ENCODE results near the gene VANGL1. TPM values are rescaled to one million over a fixed set of nuclear protein-coding genes. Genes with fewer than 3 reads are reported as not detected.

Gene VANGL1
- total RNA-seq, 1 donor from 2014 or later = 22.9 TPM

- H3K4me1 Mint-ChIP-seq (ENCODE audit: low read depth) = peaks cover 14% of the 10 kb centered on the region
- no peak for TF ChIP-seq CTCF (IDR thresholded peaks at IDR 0.05; ENCODE audit: unreplicated experiment)
- H3K4me3 Mint-ChIP-seq (ENCODE audit: low read depth) = no peak overlapping the region
- H3K27me3 Mint-ChIP-seq = no peaks in the 10 kb centered on the region
- H3K9me3 Mint-ChIP-seq (ENCODE audit: low read depth) = no peaks in the 10 kb centered on the region
- H3K36me3 Mint-ChIP-seq (ENCODE audit: insufficient read depth) = peaks cover 16% of the 10 kb centered on the region
- no peak for DNase-seq (ENCODE audit: low spot score, unreplicated experiment)
- no peak overlapping the region for H3K27ac Mint-ChIP-seq
Observed at GRCh38 chr1:115692224-115692623, 50.5 kb downstream of the VANGL1 start.

GRCh38 chr1:115694805-115695204 is 53.0 kb downstream of the VANGL1 start:
- Mint-ChIP-seq H3K4me3 (ENCODE audit: low read depth) (no peak overlapping the region), H3K9me3 (ENCODE audit: low read depth) (no peaks in the 10 kb centered on the region), H3K36me3 (ENCODE audit: insufficient read depth) (peaks cover 12% of the 10 kb centered on the region), H3K4me1 (ENCODE audit: low read depth) (peaks cover 20% of the 10 kb centered on the region), H3K27ac (no peak overlapping the region), H3K27me3 (no peaks in the 10 kb centered on the region)
- TF ChIP-seq CTCF (IDR thresholded peaks at IDR 0.05; ENCODE audit: unreplicated experiment) = no peak
- no peak for DNase-seq (ENCODE audit: low spot score, unreplicated experiment)

GRCh38 chr1:115697619-115698018 is 55.8 kb downstream of the VANGL1 start:
- DNase-seq (ENCODE audit: low spot score, unreplicated experiment) = no peak
- H3K27ac Mint-ChIP-seq = no peak overlapping the region
- H3K27me3 Mint-ChIP-seq = no peaks in the 10 kb centered on the region
- no peak for TF ChIP-seq CTCF (IDR thresholded peaks at IDR 0.05; ENCODE audit: unreplicated experiment)
- H3K4me3 Mint-ChIP-seq (ENCODE audit: low read depth) = no peak overlapping the region
- peaks cover 2% of the 10 kb centered on the region for H3K36me3 Mint-ChIP-seq (ENCODE audit: insufficient read depth)
- H3K4me1 Mint-ChIP-seq (ENCODE audit: low read depth) = peaks cover 20% of the 10 kb centered on the region
- no peaks in the 10 kb centered on the region for H3K9me3 Mint-ChIP-seq (ENCODE audit: low read depth)

DNA sequence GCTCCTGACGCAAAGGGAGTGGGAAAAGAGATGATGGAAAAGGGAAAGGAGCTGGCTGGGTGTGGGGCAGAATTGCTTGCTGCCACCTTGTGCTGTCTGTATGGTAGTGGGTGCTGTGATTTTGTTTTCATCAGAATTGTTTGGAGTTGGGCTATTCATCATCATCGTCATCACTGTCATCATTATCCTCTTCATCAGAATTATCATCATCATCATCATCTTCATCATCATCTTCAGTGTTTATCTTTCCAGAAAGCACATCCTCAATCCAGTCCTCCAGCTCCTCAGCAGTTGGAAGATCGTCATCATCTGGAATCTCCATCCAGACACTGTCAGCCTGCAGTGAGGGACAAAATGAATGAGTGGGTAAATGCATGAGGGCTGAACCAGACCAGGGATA is 59.3 kb downstream of the VANGL1 start:
- no peak for DNase-seq (ENCODE audit: low spot score, unreplicated experiment)
- H3K4me3 Mint-ChIP-seq (ENCODE audit: low read depth) = no peak overlapping the region
- no peaks in the 10 kb centered on the region for H3K36me3 Mint-ChIP-seq (ENCODE audit: insufficient read depth)
- H3K9me3 Mint-ChIP-seq (ENCODE audit: low read depth) = no peaks in the 10 kb centered on the region
- H3K4me1 Mint-ChIP-seq (ENCODE audit: low read depth) = peaks cover 7% of the 10 kb centered on the region
- no peaks in the 10 kb centered on the region for H3K27me3 Mint-ChIP-seq
- H3K27ac Mint-ChIP-seq = no peak overlapping the region
- no peak for TF ChIP-seq CTCF (IDR thresholded peaks at IDR 0.05; ENCODE audit: unreplicated experiment)

- H3K27me3 Mint-ChIP-seq = no peaks in the 10 kb centered on the region
- H3K36me3 Mint-ChIP-seq (ENCODE audit: insufficient read depth) = no peaks in the 10 kb centered on the region
- no peaks in the 10 kb centered on the region for H3K9me3 Mint-ChIP-seq (ENCODE audit: low read depth)
- no peak overlapping the region for H3K4me3 Mint-ChIP-seq (ENCODE audit: low read depth)
- no peak for DNase-seq (ENCODE audit: low spot score, unreplicated experiment)
- no peak for TF ChIP-seq CTCF (IDR thresholded peaks at IDR 0.05; ENCODE audit: unreplicated experiment)
- H3K4me1 Mint-ChIP-seq (ENCODE audit: low read depth) = peaks cover 13% of the 10 kb centered on the region
- no peak overlapping the region for H3K27ac Mint-ChIP-seq
Observed at GRCh38 chr1:115702959-115703358, 61.2 kb downstream of the VANGL1 start.

Measured in progenitor cell of endocrine pancreas (in vitro differentiated cells).